Fibroblast of pulmonary artery (primary cell): ENCODE measurements around the gene SLX4.

Experiments
- DNase-seq: peaks from one replicate; pipeline ENCODE4 v3.0.0-alpha.2; 2010; ENCODE audit warnings: low read depth
- H3K4me3 ChIP-seq: replicated peaks from 2 replicates; pipeline ENCODE4 v1.5.1; 2011; ENCODE audit warnings: low read depth, mild to moderate bottlenecking, control low read depth, low read length, moderate library complexity
- CTCF ChIP-seq: IDR thresholded peaks from 2 replicates; pipeline ENCODE4 v1.5.1; 2011; ENCODE audit warnings: mild to moderate bottlenecking, control low read depth, low read length, inconsistent platforms; ENCODE audit errors: missing control alignments

Gene SLX4

GRCh38 chr16:3576211-3576610, 35.2 kb downstream of the SLX4 start:
- H3K4me3 ChIP-seq: no peak overlapping the region
- no peak for TF ChIP-seq CTCF
- no peak for DNase-seq

GRCh38 chr16:3575491-3575890, 35.9 kb downstream of the SLX4 start:
- DNase-seq: no peak

GRCh38 chr16:3574195-3574594, 37.2 kb downstream of the SLX4 start:
- no peak for TF ChIP-seq CTCF

More at GRCh38 chr16:3575491-3575890, 35.9 kb downstream of the SLX4 start:
- no peak overlapping the region for H3K4me3 ChIP-seq
- TF ChIP-seq CTCF: no peak

GRCh38 chr16:3573146-3573815, 38.1 kb downstream of the SLX4 start:
- no peak for TF ChIP-seq CTCF
- no peak overlapping the region for H3K4me3 ChIP-seq
- no peak for DNase-seq

More at GRCh38 chr16:3574195-3574594, 37.2 kb downstream of the SLX4 start:
- no peak for DNase-seq
- H3K4me3 ChIP-seq: no peak overlapping the region

- no peak for TF ChIP-seq CTCF
- no peak overlapping the region for H3K4me3 ChIP-seq
- no peak for DNase-seq
Measured at GRCh38 chr16:3570420-3571062, 40.9 kb downstream of the SLX4 start.

GRCh38 chr16:3569851-3570250, 41.6 kb downstream of the SLX4 start:
- TF ChIP-seq CTCF: no peak
- H3K4me3 ChIP-seq: no peak overlapping the region
- no peak for DNase-seq

GRCh38 chr16:3566990-3567389, 44.4 kb downstream of the SLX4 start:
- no peak overlapping the region for H3K4me3 ChIP-seq
- no peak for TF ChIP-seq CTCF
- DNase-seq: no peak
